ENCODE measurements around the gene DAGLA.

The DAGLA gene

DNA sequence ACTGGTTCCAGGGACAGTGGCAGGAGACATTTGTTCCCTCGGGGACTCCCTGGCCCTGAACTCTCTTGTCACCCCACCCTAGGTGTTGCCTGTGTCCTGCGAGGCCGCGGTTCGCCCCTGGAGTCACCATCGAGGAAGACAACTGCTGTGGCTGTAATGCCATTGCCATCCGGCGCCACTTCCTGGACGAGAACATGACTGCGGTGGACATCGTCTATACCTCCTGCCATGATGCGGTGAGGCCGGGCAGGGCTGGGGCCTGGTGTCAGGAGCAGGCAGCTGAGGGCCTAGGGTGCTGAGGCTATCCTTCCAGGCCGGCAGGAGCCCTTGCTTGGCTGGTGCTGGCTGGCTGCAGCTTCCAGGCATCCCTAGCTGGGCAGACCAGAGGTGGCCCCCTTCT lies 54.6 kb downstream of the DAGLA start:
- Histone ChIP-seq H3K9ac (ENCODE audit: low read length) (no peak overlapping the region), H3K79me1 (ENCODE audit: low read length) (no peaks in the 10 kb centered on the region), H3K9me3 (ENCODE audit: insufficient read depth, low read depth, low read length) (no peaks in the 10 kb centered on the region), H4K8ac (ENCODE audit: low read depth, low read length) (no peak overlapping the region), H3K79me2 (ENCODE audit: control insufficient read depth, insufficient read depth, low read length, poor library complexity) (no peaks in the 10 kb centered on the region), H3K4me1 (ENCODE audit: control insufficient read depth in 1 of 2, insufficient read depth in 2 of 2, low read length in 2 of 2) (no peaks in the 10 kb centered on the region), H3K18ac (ENCODE audit: low read length) (no peak overlapping the region), H2BK5ac (ENCODE audit: low read depth, low read length, poor library complexity) (no peak overlapping the region), H2BK12ac (ENCODE audit: low read length) (no peak overlapping the region), H3K4me3 (ENCODE audit: low read depth, low read length) (no peak overlapping the region), H3K36me3 (ENCODE audit: control insufficient read depth in 1 of 2, insufficient read depth in 2 of 2, low read length in 2 of 2) (peaks cover 0 to 11% of the 10 kb centered on the region in 2 experiments), H4K12ac (ENCODE audit: low read depth, low read length) (no peak overlapping the region), H2AK5ac (ENCODE audit: low read length) (no peak overlapping the region), H4K91ac (ENCODE audit: low read depth, low read length) (no peak overlapping the region), H3K23ac (ENCODE audit: low read length) (no peak overlapping the region), H3K4ac (ENCODE audit: low read depth, low read length) (no peak overlapping the region), H2BK120ac (ENCODE audit: insufficient read depth, low read length, poor library complexity) (no peak overlapping the region), H3K14ac (ENCODE audit: low read length) (no peak overlapping the region), H3K27ac (ENCODE audit: low read depth, low read length) (no peak overlapping the region), H2AFZ (ENCODE audit: insufficient read depth, low read length, poor library complexity) (no peak overlapping the region), H3K4me2 (ENCODE audit: low read length) (no peak overlapping the region), H3K27me3 (ENCODE audit: insufficient read depth, low read length) (no peaks in the 10 kb centered on the region)
- no CpG with 5 or more reads among the region's 14 CpGs for WGBS (ENCODE audit: extremely low coverage, insufficient coverage, insufficient read length)
- no peak for DNase-seq

DNA sequence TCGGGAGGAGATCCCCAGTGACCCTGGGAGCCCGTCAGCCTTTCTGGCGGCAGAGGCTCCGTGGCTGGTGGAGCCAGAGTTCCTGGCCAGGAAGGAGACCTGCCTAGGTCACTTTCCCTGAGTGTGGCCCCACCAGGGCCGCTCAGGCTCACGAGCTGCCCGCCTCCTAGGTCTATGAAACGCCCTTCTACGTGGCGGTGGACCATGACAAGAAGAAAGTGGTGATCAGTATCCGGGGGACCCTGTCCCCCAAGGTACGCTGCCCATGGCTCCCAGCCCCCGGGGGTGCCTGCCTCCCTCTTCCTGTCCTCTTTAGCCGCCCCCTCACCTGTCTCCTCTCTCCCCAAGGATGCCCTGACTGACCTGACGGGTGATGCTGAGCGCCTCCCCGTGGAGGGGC lies 55.2 kb downstream of the DAGLA start:
- Histone ChIP-seq H3K9ac (ENCODE audit: low read length) (no peak overlapping the region), H3K23ac (ENCODE audit: low read length) (no peak overlapping the region), H2BK120ac (ENCODE audit: insufficient read depth, low read length, poor library complexity) (no peak overlapping the region), H2BK12ac (ENCODE audit: low read length) (no peak overlapping the region), H3K18ac (ENCODE audit: low read length) (no peak overlapping the region), H3K27me3 (ENCODE audit: insufficient read depth, low read length) (no peaks in the 10 kb centered on the region), H3K4me2 (ENCODE audit: low read length) (no peak overlapping the region), H3K14ac (ENCODE audit: low read length) (no peak overlapping the region), H4K12ac (ENCODE audit: low read depth, low read length) (no peak overlapping the region), H4K91ac (ENCODE audit: low read depth, low read length) (no peak overlapping the region), H2AK5ac (ENCODE audit: low read length) (no peak overlapping the region), H3K79me2 (ENCODE audit: control insufficient read depth, insufficient read depth, low read length, poor library complexity) (no peaks in the 10 kb centered on the region), H2BK5ac (ENCODE audit: low read depth, low read length, poor library complexity) (no peak overlapping the region), H3K27ac (ENCODE audit: low read depth, low read length) (no peak overlapping the region), H3K4me3 (ENCODE audit: low read depth, low read length) (no peak overlapping the region), H2AFZ (ENCODE audit: insufficient read depth, low read length, poor library complexity) (no peak overlapping the region), H4K8ac (ENCODE audit: low read depth, low read length) (no peak overlapping the region), H3K36me3 (ENCODE audit: control insufficient read depth in 1 of 2, insufficient read depth in 2 of 2, low read length in 2 of 2) (peaks cover 0 to 11% of the 10 kb centered on the region in 2 experiments), H3K79me1 (ENCODE audit: low read length) (no peaks in the 10 kb centered on the region), H3K4ac (ENCODE audit: low read depth, low read length) (no peak overlapping the region), H3K4me1 (ENCODE audit: control insufficient read depth in 1 of 2, insufficient read depth in 2 of 2, low read length in 2 of 2) (no peaks in the 10 kb centered on the region), H3K9me3 (ENCODE audit: insufficient read depth, low read depth, low read length) (no peaks in the 10 kb centered on the region)
- WGBS (ENCODE audit: extremely low coverage, insufficient coverage, insufficient read length), result no CpG with 5 or more reads among the region's 17 CpGs
- no peak for DNase-seq

DNA sequence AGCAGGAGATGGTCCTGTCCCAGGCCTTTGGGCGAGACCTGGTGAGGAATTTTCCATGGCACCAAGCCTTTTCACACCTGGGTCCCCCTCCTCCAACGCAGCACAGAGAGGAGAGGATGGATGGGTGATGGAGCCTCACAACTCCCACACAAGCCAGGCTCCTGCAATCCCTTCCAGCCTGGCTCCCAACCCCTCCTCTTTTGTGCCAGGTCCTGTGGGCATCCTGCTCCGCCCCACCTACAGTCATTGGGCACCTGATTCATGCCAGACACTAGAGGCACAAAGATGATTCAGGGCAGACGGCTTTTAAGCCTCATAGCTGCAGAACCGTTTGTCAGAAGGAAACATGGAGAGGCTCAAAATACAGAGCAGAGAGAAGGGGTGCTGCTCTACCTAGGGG lies 56.1 kb downstream of the DAGLA start:
- Histone ChIP-seq H4K8ac (ENCODE audit: low read depth, low read length) (no peak overlapping the region), H3K4me3 (ENCODE audit: low read depth, low read length) (no peak overlapping the region), H3K23ac (ENCODE audit: low read length) (no peak overlapping the region), H3K79me2 (ENCODE audit: control insufficient read depth, insufficient read depth, low read length, poor library complexity) (no peaks in the 10 kb centered on the region), H3K4ac (ENCODE audit: low read depth, low read length) (no peak overlapping the region), H2AK5ac (ENCODE audit: low read length) (no peak overlapping the region), H3K79me1 (ENCODE audit: low read length) (no peaks in the 10 kb centered on the region), H3K4me1 (ENCODE audit: control insufficient read depth in 1 of 2, insufficient read depth in 2 of 2, low read length in 2 of 2) (no peaks in the 10 kb centered on the region), H3K14ac (ENCODE audit: low read length) (no peak overlapping the region), H3K36me3 (ENCODE audit: control insufficient read depth in 1 of 2, insufficient read depth in 2 of 2, low read length in 2 of 2) (peaks cover 0 to 13% of the 10 kb centered on the region in 2 experiments), H3K27me3 (ENCODE audit: insufficient read depth, low read length) (no peaks in the 10 kb centered on the region), H2BK5ac (ENCODE audit: low read depth, low read length, poor library complexity) (no peak overlapping the region), H3K18ac (ENCODE audit: low read length) (no peak overlapping the region), H3K4me2 (ENCODE audit: low read length) (no peak overlapping the region), H3K9ac (ENCODE audit: low read length) (no peak overlapping the region), H2BK120ac (ENCODE audit: insufficient read depth, low read length, poor library complexity) (no peak overlapping the region), H4K12ac (ENCODE audit: low read depth, low read length) (no peak overlapping the region), H2BK12ac (ENCODE audit: low read length) (no peak overlapping the region), H2AFZ (ENCODE audit: insufficient read depth, low read length, poor library complexity) (no peak overlapping the region), H4K91ac (ENCODE audit: low read depth, low read length) (no peak overlapping the region), H3K27ac (ENCODE audit: low read depth, low read length) (no peak overlapping the region), H3K9me3 (ENCODE audit: insufficient read depth, low read depth, low read length) (no peaks in the 10 kb centered on the region)
- DNase-seq, result no peak
- WGBS (ENCODE audit: extremely low coverage, insufficient coverage, insufficient read length), result no CpG with 5 or more reads among the region's 5 CpGs

DNA sequence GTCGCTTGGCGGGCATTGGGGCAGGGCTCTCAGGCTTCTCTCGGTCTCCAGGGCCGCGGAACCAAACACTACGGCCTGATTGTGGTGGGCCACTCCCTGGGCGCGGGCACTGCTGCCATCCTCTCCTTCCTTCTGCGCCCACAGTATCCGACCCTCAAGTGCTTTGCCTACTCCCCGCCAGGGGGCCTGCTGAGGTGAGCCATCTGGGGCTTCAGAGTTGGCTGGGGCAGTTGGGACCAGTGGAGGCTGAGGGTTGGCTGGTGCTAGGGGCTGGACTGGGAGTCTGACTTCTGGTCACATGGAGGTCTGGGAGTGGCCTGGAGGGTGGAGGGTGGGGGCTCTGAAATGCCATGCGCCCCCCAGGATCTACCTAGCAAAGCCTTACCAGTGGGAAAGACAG lies 56.9 kb downstream of the DAGLA start:
- no peak overlapping the region for H4K12ac ChIP-seq (ENCODE audit: low read depth, low read length)
- no peaks in the 10 kb centered on the region for H3K9me3 ChIP-seq (ENCODE audit: insufficient read depth, low read depth, low read length)
- H3K4me3 ChIP-seq (ENCODE audit: low read depth, low read length), result no peak overlapping the region
- H4K8ac ChIP-seq (ENCODE audit: low read depth, low read length), result no peak overlapping the region
- H2BK5ac ChIP-seq (ENCODE audit: low read depth, low read length, poor library complexity), result no peak overlapping the region
- H3K4me1 ChIP-seq (ENCODE audit: control insufficient read depth in 1 of 2, insufficient read depth in 2 of 2, low read length in 2 of 2), result no peaks in the 10 kb centered on the region
- H3K9ac ChIP-seq (ENCODE audit: low read length), result no peak overlapping the region
- H2BK12ac ChIP-seq (ENCODE audit: low read length), result no peak overlapping the region
- no peaks in the 10 kb centered on the region for H3K79me2 ChIP-seq (ENCODE audit: control insufficient read depth, insufficient read depth, low read length, poor library complexity)
- H2AK5ac ChIP-seq (ENCODE audit: low read length), result no peak overlapping the region
- no peak overlapping the region for H3K27ac ChIP-seq (ENCODE audit: low read depth, low read length)
- no peaks in the 10 kb centered on the region for H3K27me3 ChIP-seq (ENCODE audit: insufficient read depth, low read length)
- H2AFZ ChIP-seq (ENCODE audit: insufficient read depth, low read length, poor library complexity), result no peak overlapping the region
- no peak overlapping the region for H2BK120ac ChIP-seq (ENCODE audit: insufficient read depth, low read length, poor library complexity)
- H3K4ac ChIP-seq (ENCODE audit: low read depth, low read length), result no peak overlapping the region
- peaks cover 0 to 14% of the 10 kb centered on the region in 2 experiments for H3K36me3 ChIP-seq (ENCODE audit: control insufficient read depth in 1 of 2, insufficient read depth in 2 of 2, low read length in 2 of 2)
- no peak overlapping the region for H3K4me2 ChIP-seq (ENCODE audit: low read length)
- no peak overlapping the region for H4K91ac ChIP-seq (ENCODE audit: low read depth, low read length)
- H3K23ac ChIP-seq (ENCODE audit: low read length), result no peak overlapping the region
- no peak for DNase-seq
- no peak overlapping the region for H3K14ac ChIP-seq (ENCODE audit: low read length)
- H3K79me1 ChIP-seq (ENCODE audit: low read length), result no peaks in the 10 kb centered on the region
- no peak overlapping the region for H3K18ac ChIP-seq (ENCODE audit: low read length)
- WGBS (ENCODE audit: extremely low coverage, insufficient coverage, insufficient read length), result no CpG with 5 or more reads among the region's 12 CpGs

Data from trophoblast cell (in vitro differentiated cells and primary cell).